GM19452 (cell line): Measurements from ENCODE around the gene IFITM10.

ENCODE experiments used
- ATAC-seq: cut with Tn5 transposase; IDR thresholded peaks from one replicate; pipeline ENCODE4 v1.9.1; 2021; ENCODE audit not compliant: unreplicated experiment

The IFITM10 gene

DNA sequence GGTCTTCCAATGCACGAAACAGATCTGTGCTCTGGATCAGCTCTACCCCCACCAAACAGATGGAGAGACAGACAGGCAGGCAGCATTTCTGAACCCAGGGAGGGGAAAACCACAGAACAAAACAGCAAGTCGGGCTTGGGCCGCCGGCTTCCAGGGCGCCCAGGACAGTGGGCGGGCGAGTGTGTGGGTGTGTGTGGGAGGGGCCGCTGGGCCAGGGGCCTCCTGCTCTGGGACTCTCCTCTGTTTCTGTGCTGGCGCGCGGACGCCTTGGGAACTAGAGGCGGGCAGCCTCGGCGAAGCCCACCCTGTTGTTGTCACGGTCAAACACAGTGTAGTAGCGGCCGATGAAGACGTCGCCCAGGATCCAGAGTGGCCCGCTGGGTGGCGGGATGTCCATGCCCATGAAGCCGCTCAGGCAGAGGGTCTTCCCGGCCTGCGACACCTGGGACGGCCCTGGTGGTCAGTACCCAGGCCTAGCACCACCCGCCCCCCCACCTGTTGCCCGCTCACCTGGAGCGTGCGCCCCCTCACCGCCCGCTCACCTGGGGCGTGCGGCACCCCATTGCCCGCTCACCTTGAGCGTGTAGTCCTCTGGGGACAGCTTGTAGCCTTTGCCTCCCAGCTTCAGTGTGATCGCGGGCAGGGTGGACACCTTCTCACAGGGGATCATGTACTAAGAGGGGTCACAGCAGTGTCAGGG lies 3.0 kb upstream of the IFITM10 start:
- ATAC-seq: no peak

DNA sequence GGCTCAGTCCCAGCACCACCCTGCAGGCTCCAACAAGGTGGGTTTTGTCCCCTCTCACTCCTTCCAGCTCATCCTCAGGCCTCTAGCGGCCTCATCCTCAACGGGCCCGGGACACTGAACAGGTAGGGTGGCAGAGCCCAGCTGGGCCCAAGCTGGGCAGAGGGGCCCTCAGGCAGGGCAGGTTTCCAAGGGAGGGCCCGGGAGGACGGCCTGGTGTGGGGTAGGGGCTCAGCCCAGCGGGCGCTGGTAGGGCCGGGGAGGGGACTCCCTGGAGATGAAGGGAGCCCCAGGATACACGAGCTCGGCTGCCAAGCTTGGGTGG lies 2.5 kb upstream of the IFITM10 start:
- ATAC-seq: no peak

DNA sequence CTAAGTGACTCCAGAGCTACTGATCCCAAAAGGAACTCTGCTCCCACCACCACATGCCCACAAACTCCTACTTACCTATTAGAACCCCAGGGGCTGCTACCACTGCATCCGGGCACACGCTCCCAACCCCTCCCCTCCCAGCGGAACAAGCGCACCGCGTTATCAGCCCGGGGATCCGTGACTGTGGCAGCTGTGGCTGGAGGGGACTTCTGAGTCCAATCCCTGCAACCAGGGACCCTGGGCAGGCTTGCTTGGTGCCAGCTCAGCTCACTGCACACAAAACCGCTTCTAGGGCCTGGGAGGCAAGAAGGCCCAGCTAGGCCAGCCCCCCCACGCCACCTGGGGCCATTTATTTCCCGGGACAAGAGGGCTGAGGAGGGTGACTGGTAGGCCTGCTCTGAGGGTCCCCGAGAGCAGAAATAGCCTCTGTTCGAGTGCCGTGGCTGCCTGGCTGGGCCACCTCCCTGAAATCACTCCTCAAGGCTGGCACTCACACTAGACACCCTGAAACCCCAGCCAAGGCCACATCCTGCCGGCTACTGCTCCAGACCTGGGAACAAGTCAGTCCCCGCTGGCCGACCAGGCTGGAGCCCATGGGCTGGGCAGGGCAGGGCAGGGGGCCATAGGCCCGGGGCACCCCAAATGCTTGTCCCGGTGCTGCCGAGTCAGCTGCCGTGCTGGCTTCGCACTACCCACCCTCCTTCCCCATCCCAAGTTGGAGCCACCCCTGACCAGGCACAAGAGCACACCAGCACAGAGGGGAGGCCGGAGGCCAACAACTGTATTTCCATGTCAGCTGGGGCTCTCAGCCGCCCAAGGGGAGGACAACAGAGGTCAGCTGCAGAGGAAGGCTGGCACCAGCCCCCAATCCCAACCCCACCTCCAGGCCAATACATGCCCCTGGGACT lies 1.9 kb upstream of the IFITM10 start:
- no peak for ATAC-seq

DNA sequence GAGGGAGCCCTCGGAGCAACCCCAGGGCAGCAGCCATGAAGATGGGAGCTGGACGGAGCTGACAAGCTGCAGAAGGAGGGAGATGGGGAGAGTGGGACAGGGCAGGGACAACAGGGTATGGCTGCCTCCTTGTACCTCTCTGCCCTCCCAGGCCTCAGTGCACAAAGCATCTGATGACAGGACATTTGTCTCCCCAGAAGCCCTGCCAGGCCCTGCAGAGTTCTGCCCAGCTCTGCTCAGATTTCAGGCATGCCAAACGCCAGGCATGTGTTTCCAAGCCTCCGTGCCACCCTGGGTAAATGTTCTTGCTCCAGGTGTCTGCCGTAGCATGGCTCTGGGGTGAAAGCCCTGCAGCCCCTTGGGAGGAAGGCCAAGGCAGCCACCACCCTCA lies 1.1 kb upstream of the IFITM10 start:
- no peak for ATAC-seq

DNA sequence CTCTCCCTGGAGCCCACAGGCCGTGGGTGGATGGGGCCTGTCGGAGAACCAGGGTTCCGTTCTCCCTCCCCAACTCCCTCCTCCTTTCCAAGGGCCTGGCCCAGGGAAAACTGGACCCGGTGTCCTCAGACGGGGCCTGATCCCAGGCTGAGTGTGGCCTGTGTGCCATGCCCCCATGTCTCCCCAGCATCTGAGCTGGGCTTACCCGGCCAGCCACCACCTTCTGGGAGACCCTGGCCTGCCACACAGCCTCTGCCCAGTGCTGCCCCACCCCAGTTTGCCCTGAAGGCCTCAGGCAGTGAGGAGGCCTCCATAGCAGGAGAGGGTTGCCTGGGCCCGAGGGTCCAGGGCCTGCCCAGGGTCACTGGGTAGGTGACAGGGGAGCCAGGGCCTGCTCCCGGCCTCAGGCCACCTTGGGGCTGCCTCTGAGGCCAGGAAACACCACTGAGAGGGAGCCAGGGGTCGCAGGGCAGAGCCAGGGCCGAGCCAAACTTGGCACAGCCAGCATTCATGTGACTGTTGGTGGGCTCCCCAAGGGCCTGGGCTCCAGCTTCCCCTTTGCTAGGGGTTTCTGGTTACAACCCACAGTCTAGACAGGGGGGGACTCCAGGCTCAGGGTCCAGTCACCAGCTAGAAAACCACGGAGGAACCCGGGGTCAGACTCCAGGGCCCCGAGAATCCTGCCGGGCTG lies 590 bp upstream of the IFITM10 start:
- no peak for ATAC-seq

DNA sequence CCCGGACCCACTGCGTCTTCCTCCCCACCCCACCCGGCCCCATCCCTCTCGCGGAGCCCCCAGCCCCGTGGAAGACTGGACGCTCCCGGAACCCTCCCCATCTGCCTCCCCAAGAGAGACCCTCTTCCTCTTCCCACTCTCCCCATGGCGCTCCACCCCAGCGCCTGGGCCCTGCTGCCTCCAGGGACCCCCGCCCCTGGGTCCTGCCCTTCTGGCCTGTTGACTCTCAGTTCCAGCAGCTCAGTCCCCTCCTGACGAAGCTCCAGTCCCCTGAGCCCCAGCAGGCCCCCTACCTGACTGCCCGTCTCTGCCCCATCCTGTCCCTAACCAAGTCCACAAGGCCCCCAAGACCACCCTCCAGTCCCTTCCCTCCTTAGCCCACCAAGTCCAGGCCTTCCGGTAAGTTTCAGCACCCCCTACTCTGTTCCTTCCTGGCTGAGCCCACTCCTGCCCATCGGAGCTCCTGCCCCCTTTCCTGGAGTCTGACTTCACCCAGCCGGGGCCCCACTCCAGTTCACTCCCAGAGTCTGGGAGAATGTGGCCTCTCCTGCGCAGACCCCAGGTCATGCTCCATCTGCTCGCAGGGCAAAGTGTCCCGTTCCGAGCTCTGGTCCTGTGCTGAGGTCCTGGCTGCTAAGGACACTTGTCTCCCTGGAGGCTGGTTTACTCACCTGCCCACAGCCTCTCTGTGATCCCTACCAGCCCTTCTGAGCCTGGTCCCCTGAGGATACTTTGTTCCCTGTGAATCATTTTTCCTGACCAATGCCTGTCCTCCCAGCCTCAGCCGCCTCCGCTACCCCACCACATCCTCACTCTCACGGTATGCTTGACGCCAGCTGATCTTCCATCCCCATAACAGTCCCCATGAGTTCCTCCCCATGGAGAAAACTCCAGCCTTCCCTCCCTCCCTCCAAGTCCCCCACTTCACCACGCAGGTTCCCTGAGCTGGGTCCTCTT lies 722 bp downstream of the IFITM10 start:
- ATAC-seq: no peak

DNA sequence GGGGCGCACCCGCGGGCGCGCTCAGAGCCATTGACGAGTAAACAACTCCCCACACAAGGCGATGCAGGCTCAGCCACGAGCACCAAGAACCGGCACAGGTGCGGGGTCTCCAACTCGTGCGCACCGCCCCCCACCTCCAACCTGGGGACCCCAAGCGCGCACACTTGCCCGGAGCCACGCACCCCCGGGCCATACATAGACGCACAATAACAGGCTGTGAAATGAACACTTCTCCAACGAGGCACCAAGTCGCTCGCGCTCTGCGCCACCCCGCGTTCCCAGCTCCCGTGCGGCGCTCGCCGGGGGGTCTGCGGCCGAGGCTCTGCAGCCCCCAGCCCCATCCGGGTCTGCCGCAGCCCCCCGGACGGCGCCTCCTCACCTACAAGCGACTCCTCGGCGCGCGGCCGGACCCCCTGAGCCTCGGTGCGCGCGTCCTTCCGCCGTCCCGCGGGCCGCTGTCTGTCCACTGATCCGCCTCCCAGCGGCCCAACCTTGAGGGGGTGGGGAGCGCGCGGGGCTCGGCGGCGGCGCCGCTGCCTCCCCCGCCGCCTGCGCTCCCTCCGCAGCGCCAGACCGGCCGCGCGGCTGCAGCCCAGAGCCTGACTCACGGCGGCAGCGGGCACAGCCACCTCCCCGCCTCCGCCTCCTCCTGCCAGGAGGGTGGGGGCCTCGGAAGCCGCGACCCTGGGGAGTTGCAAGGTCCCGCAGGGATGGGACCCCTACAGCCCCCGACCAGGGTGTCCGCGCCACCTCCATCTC lies 1.6 kb downstream of the IFITM10 start:
- ATAC-seq: no peak

DNA sequence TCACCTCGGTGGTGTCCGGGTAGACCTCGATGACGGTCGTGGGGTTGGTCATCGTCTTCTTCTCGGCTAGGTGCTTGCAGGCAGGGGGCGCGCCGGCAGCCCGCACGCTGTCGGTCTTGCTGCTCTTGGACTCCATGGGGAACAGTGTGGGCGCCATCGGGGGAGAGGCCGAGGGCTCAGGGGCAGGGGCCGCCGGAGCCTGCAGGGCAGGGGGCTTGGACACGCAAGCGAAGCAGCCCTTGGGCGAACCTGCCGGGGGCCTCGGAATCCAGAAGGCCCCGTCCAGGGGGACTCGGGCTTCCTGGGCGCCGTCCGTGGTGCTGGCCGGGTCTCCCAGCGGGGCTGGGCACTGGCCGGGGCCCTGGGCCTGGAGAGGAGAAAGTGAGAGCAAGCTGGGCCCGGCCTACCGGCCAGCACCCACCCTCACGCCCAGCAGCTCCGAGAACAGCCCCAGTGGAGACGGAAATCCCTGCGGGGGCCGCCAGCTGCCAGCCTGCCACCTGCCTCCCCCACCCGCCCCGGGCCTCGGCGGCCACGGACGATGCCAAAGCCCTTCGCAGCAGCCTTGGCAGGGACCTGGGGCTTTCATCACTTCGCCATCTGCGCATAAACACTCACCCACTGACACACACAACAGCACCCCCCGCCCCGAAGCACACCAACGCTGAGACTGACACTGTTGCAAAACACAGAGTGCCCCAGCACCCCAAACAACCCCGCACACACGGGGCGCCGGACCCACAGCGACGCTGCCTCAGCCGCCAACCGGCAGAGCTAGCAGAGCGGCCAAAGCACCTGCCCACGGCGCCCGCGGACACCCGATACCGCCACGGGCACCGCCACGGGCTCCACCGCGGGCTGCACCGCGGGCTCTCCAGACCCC lies 2.4 kb downstream of the IFITM10 start:
- no peak for ATAC-seq

DNA sequence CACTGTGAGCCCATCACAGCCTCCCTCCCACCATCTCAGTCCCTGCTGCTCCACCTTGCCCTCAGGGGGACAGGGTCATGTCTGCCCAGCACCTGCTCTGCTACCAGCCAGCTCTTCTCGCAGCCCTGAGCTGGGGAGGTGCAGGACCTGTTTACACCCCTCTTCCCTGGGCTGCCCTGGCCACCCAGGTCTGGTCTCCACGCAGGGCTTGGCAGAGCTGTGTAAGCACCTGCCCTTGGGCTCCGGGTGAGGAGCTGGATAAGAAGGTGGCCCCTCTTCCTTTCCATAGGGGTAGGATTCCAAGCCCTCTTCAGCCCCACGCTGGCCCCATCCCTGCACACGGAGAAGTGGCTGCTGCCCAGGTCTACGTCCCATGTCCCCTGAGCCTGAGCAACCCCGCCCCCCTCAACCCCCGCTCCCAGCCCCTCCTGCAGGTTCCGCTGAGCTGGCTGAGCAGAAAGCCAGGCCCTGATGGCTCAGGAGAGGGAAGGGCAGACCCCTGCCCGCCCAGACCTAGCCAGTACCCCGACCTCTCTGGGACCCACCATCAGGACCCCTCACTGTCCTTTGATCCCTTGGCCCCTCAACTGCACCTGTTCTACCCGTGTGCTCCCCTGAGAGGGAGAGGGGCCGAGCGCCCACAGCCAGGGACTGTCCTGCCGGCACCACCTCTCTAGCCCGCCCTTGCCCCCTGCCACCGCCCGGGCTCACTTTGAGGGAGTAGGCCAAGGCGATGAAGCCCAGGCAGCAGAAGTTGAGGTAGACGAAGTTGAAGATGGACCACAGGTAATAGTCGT lies 3.2 kb downstream of the IFITM10 start:
- no peak for ATAC-seq

DNA sequence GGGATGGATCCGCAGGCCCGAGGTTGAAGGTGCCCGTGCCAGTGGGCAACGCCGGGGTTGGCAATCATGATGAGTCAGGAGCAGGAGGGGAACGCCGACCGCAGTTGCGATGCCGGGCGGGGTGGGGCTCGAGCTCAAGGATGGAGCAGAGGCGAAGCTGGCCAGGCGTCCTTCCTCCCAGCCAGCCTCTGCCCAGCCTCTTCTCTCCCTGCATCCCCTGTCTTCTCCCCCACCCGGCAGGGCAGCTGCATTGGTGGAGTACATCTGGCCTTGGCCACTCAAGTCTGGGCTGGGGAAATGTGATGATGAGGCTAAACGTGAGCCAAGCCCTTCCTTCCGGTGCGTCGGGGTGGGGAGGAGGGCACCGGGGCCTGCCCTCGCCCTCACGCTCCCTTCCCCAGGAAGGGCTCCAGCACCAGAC lies 3.9 kb downstream of the IFITM10 start:
- no peak for ATAC-seq

DNA sequence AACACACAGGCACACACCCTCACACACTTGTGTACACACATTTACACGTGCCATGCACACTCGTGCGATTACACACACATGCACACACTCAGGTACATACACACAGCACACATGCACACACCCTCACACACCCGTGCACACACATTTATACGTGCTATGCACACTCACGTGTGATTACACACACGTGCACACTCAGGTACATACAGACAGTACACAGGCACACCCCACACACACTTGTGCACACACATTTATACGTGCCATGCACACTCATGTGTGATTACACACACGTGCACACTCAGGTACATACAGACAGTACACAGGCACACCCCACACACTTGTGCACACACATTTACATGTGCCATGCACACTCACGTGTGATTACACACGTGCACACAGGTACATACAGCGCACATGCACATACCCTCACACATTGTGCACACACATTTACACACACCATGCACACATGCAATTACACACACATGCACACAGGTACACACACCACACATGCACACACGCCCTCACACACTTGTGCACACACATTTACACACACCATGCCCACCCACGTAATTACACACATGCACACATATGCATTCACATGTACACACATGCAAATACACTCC lies 4.6 kb downstream of the IFITM10 start:
- ATAC-seq: no peak

DNA sequence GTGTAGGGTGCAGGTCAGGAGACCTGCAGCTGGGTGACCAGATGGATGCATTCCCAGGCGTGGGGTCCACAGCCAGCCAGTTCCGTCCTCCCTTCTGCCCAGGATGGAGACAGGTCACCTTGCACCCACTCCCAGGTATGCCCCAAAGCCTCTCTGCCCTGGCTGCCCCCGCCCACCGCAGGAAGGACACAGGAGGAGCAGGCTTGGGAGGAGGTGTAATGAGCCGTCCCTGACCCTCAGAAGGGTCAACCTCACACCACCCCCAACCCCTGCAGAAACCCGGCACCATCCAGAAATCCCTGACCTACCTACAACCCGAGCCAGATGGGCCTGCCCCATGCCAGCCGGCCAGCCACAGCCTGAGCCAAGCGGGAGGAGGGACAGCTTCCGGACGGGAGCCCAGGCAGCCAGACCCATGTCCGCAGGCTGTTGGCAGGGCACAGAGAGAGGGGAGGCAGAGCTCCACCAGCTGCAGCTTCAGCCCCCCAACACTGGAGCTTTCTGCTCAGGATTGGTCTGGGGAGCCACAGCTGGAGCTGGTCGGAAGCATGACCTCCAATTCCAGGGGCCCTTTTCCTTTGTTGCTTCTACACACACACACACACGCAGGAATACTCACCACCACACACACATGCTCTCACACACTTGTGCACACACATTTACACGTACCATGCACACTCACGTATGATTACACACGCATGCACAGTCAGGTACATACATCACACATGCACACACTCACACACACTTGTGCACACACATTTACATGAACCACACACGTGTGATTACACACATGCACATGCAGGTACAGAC lies 5.3 kb downstream of the IFITM10 start:
- no peak for ATAC-seq

DNA sequence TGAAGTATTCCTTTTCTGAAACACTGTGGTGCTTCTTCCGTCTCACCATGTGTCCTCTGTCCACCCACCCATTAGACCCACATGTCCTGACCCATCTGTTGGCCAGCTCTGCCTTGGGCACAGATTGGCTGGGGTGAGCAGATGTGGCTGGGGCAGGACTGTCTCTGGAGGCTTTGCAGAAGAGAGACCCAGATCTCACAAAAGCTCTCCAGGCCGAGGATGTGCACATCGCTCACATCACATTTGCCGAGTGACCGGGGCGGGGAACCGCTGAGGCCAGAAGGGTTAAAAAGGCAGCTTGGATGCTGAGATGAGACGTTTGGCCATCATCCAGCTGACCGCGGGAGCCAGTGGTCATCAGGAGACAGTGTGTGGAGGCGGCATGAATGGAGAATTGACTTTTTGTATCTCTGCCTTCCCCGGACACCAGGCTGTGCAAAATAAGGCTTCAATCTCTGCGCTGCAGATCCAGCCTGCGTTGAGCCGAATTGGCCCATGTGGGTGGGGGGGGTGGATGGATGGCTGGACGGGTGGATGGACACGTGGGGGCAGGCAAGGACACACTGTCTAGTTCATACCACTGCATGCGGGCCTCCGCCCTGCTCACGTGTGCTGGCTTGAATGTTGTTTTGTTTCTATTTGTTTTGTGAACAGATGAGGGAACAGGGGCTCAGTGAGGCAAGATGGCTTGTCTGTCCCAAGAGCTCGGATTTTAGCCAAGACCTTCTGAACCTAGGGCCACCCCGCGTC lies 6.1 kb downstream of the IFITM10 start:
- ATAC-seq: no peak

DNA sequence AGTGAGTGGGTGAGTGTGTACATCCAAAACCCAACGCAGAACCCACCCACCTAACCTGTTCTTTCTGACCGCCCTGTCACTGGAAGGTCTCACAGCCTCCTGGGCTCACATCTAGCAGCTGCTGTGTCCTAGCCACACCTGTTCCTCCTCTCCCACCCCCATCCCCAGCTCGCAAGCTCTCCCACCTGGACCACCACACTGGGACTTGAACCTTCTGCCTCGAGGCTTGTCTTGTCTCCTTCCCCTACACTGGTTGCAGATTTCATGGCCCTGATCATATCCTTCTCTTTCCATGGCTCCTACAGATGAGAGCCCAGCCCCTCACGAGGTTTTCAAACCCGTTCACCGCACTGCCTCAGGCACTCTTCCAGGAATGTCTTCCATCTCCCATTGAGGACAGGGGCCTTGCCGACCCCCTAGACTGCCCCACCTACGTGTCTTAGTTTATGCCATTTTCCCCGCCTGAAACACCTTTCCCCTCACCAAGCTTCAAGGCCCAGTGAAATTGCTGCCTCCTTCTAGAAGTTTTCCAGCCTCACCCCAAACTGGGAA lies 6.7 kb downstream of the IFITM10 start:
- no peak for ATAC-seq

DNA sequence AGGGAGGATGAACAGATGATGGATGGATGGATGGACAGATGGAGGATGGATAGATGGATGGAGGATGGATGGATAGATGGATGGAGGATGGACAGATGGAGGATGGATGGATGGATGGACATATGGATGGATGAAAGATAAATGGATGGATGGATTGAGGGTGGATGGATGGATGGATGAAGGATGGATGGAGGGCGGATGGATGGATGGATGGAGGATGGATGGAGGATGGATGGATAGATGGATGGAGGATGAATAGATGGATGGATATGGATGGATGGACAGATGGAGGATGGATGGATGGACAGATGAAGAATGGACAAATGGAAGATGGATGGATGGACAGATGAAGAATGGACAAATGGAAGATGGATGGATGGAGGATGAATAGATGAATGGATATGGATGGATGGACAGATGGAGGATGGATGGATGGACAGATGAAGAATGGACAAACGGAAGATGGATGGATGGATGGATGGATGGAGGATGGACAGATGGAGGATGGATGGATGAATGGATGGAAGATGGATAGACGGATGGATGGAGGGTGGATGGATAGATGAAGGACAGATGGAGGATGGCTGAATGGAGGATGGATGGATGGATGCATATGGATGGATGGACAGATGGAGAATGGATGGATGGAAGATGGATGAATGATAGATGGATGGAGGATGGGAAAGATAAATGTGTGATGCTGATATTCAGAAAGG lies 7.4 kb downstream of the IFITM10 start:
- no peak for ATAC-seq
